GM18502 (cell line): Measurements from ENCODE around the gene MAPK1.

Source experiments
- ATAC-seq: cut with Tn5 transposase; IDR thresholded peaks from one replicate; pipeline ENCODE4 v1.9.1; 2021; ENCODE audit warnings: mild to moderate bottlenecking; ENCODE audit not compliant: unreplicated experiment, poor library complexity

Gene MAPK1

GRCh38 chr22:21710156-21710555 is 157.3 kb downstream of the MAPK1 start:
- no peak for ATAC-seq

- no peak for ATAC-seq
Measured at GRCh38 chr22:21709688-21710087, 157.8 kb downstream of the MAPK1 start.

GRCh38 chr22:21708960-21709359 is 158.5 kb downstream of the MAPK1 start:
- ATAC-seq: no peak

- ATAC-seq: no peak
Measured at GRCh38 chr22:21707677-21708076, 159.8 kb downstream of the MAPK1 start.
